LHCN-M2 (cell line): Measurements from ENCODE around the gene PKD2L2. TPM values are rescaled to one million over a fixed set of nuclear protein-coding genes. Genes with fewer than 3 reads are reported as not detected.
A peak's percentile ranks its signal among the peaks of the same experiment; 100 is the strongest.
"Not testable (repeated sequence)": the region's sequence is repeated elsewhere in the genome, so short reads cannot be mapped to it uniquely, and the experiment has no call there.

ENCODE experiments used
- DNase-seq: peaks from one replicate; pipeline ENCODE4 v3.0.0-alpha.2; 2012; ENCODE audit warnings: low read depth
- polyA plus RNA-seq: library from polyadenylated mRNA; unstranded; fragments of >200 nt; gene quantifications from one replicate; pipeline ENCODE4 v1.2.1, GENCODE V29; 2012; ENCODE audit warnings: missing spikeins
- total RNA-seq: library from RNA; depleted of rRNA; stranded (reverse); fragments of >200 nt; gene quantifications from 2 replicates; pipeline ENCODE4 v1.2.3, GENCODE V29; 2014; rRNA removed

The PKD2L2 gene
- total RNA-seq: not detected in 2 replicates
- not detected for polyA plus RNA-seq

- DNase-seq: no peak
Observed at GRCh38 chr5:137888863-137889759, at the start of gene PKD2L2. PKD2L2 (plus strand) TSS chr5:137889457; CDS start chr5:137889492, 35 bp downstream.

GRCh38 chr5:137842296-137842695, 47.0 kb upstream of the PKD2L2 start:
- no peak for DNase-seq

GRCh38 chr5:137843676-137844299, 45.5 kb upstream of the PKD2L2 start:
- DNase-seq: no peak

- no peak for DNase-seq
Observed at GRCh38 chr5:137845472-137845871, 43.8 kb upstream of the PKD2L2 start.

GRCh38 chr5:137847687-137848086, 41.6 kb upstream of the PKD2L2 start:
- DNase-seq: no peak

GRCh38 chr5:137853165-137853564, 36.1 kb upstream of the PKD2L2 start:
- DNase-seq: not testable (repeated sequence)

- DNase-seq: no peak
Observed at GRCh38 chr5:137856201-137856600, 33.1 kb upstream of the PKD2L2 start.

- no peak for DNase-seq
Observed at GRCh38 chr5:137856916-137857862, 32.1 kb upstream of the PKD2L2 start.

GRCh38 chr5:137858223-137858916, 30.9 kb upstream of the PKD2L2 start:
- DNase-seq: peak; percentile 61

- no peak for DNase-seq
Observed at GRCh38 chr5:137858954-137859353, 30.3 kb upstream of the PKD2L2 start.

GRCh38 chr5:137862251-137862650, 27.0 kb upstream of the PKD2L2 start:
- peak; percentile 20 for DNase-seq

- not testable (repeated sequence) for DNase-seq
Observed at GRCh38 chr5:137863653-137864052, 25.6 kb upstream of the PKD2L2 start.

GRCh38 chr5:137866541-137867388, 22.5 kb upstream of the PKD2L2 start:
- DNase-seq: no peak

- no peak for DNase-seq
Observed at GRCh38 chr5:137867664-137868063, 21.6 kb upstream of the PKD2L2 start, which contains the start of gene MYOT. MYOT (plus strand) TSS chr5:137867860; CDS start chr5:137870652, 2,792 bp downstream.

GRCh38 chr5:137870647-137871339, 18.5 kb upstream of the PKD2L2 start:
- no peak for DNase-seq

- DNase-seq: no peak
Observed at GRCh38 chr5:137871571-137871970, 17.7 kb upstream of the PKD2L2 start.

GRCh38 chr5:137872466-137872865, 16.8 kb upstream of the PKD2L2 start:
- no peak for DNase-seq

- no peak for DNase-seq
Observed at GRCh38 chr5:137876101-137876500, 13.2 kb upstream of the PKD2L2 start.

- peak; percentile 59 for DNase-seq
Observed at GRCh38 chr5:137880313-137880712, 8.9 kb upstream of the PKD2L2 start.
